WTC11 (cell line): ENCODE measurements around the gene MAGI2.

ENCODE experiments used
- JUN ChIP-seq: sonication (generic); formaldehyde crosslinking; IDR thresholded peaks from 2 replicates; pipeline ENCODE4 v1.8.0; 2023; ENCODE audit warnings: mild to moderate bottlenecking, missing genetic modification reagents
- NR1H2 ChIP-seq: sonication (generic); formaldehyde crosslinking; IDR thresholded peaks from 2 replicates; pipeline ENCODE4 v1.9.0; 2021; ENCODE audit warnings: mild to moderate bottlenecking, moderate library complexity, missing genetic modification reagents
- TEAD4 ChIP-seq: sonication (generic); formaldehyde crosslinking; IDR thresholded peaks from 2 replicates; pipeline ENCODE4 v1.8.0; 2022; ENCODE audit warnings: mild to moderate bottlenecking, missing genetic modification reagents
- ZNF121 ChIP-seq: sonication (generic); formaldehyde crosslinking; IDR thresholded peaks from 2 replicates; pipeline ENCODE4 v1.8.0; 2023; ENCODE audit warnings: missing genetic modification reagents
- TF ChIP-seq, protein P1 (sequence below): fragments of 200-600 bp; IDR thresholded peaks from 2 replicates; pipeline ENCODE4 v1.8.0; 2022; ENCODE audit warnings: antibody characterized with exemption
- TF ChIP-seq, protein P2 (sequence below): sonication (generic); formaldehyde crosslinking; IDR thresholded peaks from 2 replicates; pipeline ENCODE4 v1.8.1; 2022; ENCODE audit warnings: low read depth, mild to moderate bottlenecking, moderate library complexity, missing genetic modification reagents, borderline replicate concordance

- TF ChIP-seq, protein P1, sequence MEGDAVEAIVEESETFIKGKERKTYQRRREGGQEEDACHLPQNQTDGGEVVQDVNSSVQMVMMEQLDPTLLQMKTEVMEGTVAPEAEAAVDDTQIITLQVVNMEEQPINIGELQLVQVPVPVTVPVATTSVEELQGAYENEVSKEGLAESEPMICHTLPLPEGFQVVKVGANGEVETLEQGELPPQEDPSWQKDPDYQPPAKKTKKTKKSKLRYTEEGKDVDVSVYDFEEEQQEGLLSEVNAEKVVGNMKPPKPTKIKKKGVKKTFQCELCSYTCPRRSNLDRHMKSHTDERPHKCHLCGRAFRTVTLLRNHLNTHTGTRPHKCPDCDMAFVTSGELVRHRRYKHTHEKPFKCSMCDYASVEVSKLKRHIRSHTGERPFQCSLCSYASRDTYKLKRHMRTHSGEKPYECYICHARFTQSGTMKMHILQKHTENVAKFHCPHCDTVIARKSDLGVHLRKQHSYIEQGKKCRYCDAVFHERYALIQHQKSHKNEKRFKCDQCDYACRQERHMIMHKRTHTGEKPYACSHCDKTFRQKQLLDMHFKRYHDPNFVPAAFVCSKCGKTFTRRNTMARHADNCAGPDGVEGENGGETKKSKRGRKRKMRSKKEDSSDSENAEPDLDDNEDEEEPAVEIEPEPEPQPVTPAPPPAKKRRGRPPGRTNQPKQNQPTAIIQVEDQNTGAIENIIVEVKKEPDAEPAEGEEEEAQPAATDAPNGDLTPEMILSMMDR: no peak
- TF ChIP-seq NR1H2 (no peak), JUN (CRISPR knock-in tag) (no peak), TEAD4 (CRISPR knock-in tag) (no peak), ZNF121 (no peak)
- TF ChIP-seq, protein P2, sequence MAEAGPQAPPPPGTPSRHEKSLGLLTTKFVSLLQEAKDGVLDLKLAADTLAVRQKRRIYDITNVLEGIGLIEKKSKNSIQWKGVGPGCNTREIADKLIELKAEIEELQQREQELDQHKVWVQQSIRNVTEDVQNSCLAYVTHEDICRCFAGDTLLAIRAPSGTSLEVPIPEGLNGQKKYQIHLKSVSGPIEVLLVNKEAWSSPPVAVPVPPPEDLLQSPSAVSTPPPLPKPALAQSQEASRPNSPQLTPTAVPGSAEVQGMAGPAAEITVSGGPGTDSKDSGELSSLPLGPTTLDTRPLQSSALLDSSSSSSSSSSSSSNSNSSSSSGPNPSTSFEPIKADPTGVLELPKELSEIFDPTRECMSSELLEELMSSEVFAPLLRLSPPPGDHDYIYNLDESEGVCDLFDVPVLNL: no peak
Observed at GRCh38 chr7:78862411-78862900, 591.0 kb downstream of the MAGI2 start.
